CD4-positive, alpha-beta T cell treated with Interleukin-12 subunit alpha and Interleukin-12 subunit beta, for 1 hour (primary cell): ENCODE data around the gene VGLL3.

ENCODE experiments used
- DNase-seq: peaks from one replicate; pipeline ENCODE4 v3.0.0-alpha.2; 2020

The VGLL3 gene

GRCh38 chr3:86948822-86949221, 42.1 kb downstream of the VGLL3 start:
- no peak for DNase-seq

GRCh38 chr3:86942206-86942605, 48.7 kb downstream of the VGLL3 start:
- no peak for DNase-seq

- no peak for DNase-seq
Observed at GRCh38 chr3:86938416-86939105, 52.4 kb downstream of the VGLL3 start.

- DNase-seq: no peak
Observed at GRCh38 chr3:86937306-86937791, 53.6 kb downstream of the VGLL3 start.

GRCh38 chr3:86934851-86935250, 56.1 kb downstream of the VGLL3 start:
- DNase-seq: no peak

GRCh38 chr3:86930831-86931230, 60.1 kb downstream of the VGLL3 start:
- no peak for DNase-seq

- DNase-seq: no peak
Observed at GRCh38 chr3:86930181-86930580, 60.8 kb downstream of the VGLL3 start.

GRCh38 chr3:86929046-86929445, 61.9 kb downstream of the VGLL3 start:
- DNase-seq: no peak

- DNase-seq: no peak
Observed at GRCh38 chr3:86923071-86923491, 67.9 kb downstream of the VGLL3 start.

- no peak for DNase-seq
Observed at GRCh38 chr3:86921971-86922680, 68.8 kb downstream of the VGLL3 start.

- DNase-seq: no peak
Observed at GRCh38 chr3:86914670-86915069, 76.3 kb downstream of the VGLL3 start.

- DNase-seq: no peak
Observed at GRCh38 chr3:86913160-86913559, 77.8 kb downstream of the VGLL3 start.

GRCh38 chr3:86895202-86895601, 95.7 kb downstream of the VGLL3 start:
- DNase-seq: no peak

- DNase-seq: no peak
Observed at GRCh38 chr3:86890741-86891396, 100.1 kb downstream of the VGLL3 start.
